Body of pancreas (tissue), 4 donors: ENCODE data around the gene IL21R.

Experiments
- POLR2A ChIP-seq, 3 donors: fragments of 450-650 bp; IDR thresholded peaks; one replicate each; pipeline ENCODE4 v1.6.1; 2016; ENCODE audit warnings: antibody characterized with exemption in 3 of 3, mild to moderate bottlenecking in 2 of 3
- TF ChIP-seq, protein P1 (sequence below), 7 experiments: fragments of 450-650 bp in 4 of 7; fragments of 200-600 bp in 3 of 7; sonication (generic) in 3 of 7; IDR thresholded peaks; one replicate each; pipeline ENCODE4 v1.5.1; 2016 to 2019; ENCODE audit warnings: antibody characterized with exemption in 7 of 7

DNA sequence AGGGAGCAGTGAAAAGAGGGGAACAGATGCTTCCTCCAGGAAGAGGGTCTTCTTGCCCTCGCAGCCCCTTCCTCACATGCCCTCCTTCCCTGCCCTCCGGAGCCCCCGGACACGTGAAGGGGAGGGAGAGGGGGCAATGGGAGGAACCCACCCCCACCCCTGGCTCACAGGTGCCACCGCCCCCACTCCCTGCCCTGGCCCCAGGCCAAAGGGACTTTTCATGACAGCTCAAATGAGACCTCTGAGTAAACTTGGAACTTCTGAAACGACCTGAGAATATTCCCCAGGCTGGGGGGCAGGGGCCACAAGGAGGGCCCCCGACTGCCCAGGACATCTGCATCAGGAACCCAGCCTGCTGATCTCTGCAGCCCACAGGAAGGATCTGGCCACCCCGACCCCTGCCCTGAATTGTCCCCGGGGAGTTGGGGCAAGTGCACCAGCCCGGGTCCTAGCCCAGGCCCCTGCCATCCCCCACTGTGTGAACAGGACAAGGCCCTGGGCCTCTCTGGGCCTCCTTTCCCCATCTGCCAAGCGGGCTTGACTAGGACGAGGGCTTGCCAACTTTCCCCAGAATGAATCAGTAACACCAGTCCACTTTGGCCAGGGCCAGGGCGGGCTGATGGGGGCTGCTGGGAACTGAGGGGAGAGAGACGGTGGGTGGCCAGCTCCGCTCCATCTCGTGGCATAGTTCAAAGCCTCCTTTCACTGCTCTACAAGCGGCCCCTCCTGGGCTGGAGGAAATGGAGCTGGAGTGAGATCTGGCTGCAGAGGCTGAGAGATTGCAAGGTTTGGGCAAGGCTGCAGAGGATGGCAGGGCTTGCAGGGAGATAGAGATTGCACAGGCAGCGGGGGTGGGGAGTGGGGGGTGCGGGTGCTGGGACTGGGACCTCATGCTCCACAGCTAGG lies 3.8 kb downstream of the IL21R start:
- TF ChIP-seq, protein P1, sequence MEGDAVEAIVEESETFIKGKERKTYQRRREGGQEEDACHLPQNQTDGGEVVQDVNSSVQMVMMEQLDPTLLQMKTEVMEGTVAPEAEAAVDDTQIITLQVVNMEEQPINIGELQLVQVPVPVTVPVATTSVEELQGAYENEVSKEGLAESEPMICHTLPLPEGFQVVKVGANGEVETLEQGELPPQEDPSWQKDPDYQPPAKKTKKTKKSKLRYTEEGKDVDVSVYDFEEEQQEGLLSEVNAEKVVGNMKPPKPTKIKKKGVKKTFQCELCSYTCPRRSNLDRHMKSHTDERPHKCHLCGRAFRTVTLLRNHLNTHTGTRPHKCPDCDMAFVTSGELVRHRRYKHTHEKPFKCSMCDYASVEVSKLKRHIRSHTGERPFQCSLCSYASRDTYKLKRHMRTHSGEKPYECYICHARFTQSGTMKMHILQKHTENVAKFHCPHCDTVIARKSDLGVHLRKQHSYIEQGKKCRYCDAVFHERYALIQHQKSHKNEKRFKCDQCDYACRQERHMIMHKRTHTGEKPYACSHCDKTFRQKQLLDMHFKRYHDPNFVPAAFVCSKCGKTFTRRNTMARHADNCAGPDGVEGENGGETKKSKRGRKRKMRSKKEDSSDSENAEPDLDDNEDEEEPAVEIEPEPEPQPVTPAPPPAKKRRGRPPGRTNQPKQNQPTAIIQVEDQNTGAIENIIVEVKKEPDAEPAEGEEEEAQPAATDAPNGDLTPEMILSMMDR (IDR thresholded peaks at IDR 0.05) = no peak
- no peak for TF ChIP-seq POLR2A (IDR thresholded peaks at IDR 0.05)
